Sciatic nerve (tissue), 2 donors: ENCODE results near the gene C17orf75. TPM values are rescaled to one million over a fixed set of nuclear protein-coding genes. Genes with fewer than 3 reads are reported as not detected.
"Not testable (repeated sequence)": the region's sequence is repeated elsewhere in the genome, so short reads cannot be mapped to it uniquely, and the experiment has no call there.

Experiments
- ATAC-seq: fragments of 200-7000 bp; cut with Tn5 transposase; one replicate; pipeline ENCODE4 v1.9.1; 2020; ENCODE audit warnings: mild to moderate bottlenecking, moderate library complexity
- DNase-seq: peaks from one replicate; pipeline ENCODE4 v3.0.0-alpha.2; 2020; ENCODE audit warnings: low spot score
- intact Hi-C: fragments of 100-400 bp; cut with DNase I; formaldehyde crosslinking; loops from one replicate; pipeline ENCODE4 v1.14.2; 2022
- total RNA-seq: library from RNA; stranded (reverse); fragmentation: NEBNext Ultra II Directional; extraction: Animal tissue kit (Norgen Biotek cat#: 25700); gene quantifications from one replicate; pipeline ENCODE4 v1.2.1, GENCODE V29; 2021
- donor health status: DM: no; HTN: no; CAD: no.
- donor health status: DM: no; HTN: no; CAD: no.

C17orf75 gene
- total RNA-seq, 1 donor from 2014 or later, result 12.1 TPM

DNA sequence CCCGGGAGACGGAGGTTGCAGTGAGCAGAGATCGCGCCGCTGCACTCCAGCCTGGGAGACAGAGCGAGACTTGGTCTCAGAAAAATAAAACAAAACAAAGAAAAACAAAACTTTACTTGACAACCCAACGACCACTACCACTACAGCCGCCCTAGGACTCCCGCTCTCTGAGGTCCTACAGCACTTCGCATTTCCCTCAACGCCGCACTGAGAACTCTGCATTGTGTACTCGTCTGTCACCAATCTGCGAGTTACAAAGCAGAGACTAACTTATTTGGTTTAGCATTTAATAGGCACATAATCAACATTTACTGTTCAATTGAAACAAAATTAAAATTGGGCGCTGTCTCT lies 7.5 kb upstream of the C17orf75 start:
- DNase-seq (no peak), ATAC-seq (peak; percentile 36)
- intact Hi-C loops, result no loop called here

DNA sequence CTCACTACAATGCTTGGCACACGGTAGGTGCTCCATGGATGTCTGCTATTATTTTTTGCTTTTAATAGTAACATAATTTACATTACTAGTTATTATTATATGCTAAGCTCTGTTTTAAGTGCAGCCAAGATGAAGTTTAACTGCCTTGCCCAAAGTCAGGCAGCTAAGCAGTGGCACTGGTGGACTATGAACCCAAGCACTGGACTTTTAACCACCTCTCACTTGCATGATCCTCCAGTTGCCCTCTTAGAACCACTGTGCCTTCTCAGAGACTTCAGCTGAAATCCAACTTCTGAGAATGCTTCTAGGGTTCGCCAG lies 6.5 kb upstream of the C17orf75 start:
- ATAC-seq (no peak), DNase-seq (no peak)
- intact Hi-C loops, result no loop called here

DNA sequence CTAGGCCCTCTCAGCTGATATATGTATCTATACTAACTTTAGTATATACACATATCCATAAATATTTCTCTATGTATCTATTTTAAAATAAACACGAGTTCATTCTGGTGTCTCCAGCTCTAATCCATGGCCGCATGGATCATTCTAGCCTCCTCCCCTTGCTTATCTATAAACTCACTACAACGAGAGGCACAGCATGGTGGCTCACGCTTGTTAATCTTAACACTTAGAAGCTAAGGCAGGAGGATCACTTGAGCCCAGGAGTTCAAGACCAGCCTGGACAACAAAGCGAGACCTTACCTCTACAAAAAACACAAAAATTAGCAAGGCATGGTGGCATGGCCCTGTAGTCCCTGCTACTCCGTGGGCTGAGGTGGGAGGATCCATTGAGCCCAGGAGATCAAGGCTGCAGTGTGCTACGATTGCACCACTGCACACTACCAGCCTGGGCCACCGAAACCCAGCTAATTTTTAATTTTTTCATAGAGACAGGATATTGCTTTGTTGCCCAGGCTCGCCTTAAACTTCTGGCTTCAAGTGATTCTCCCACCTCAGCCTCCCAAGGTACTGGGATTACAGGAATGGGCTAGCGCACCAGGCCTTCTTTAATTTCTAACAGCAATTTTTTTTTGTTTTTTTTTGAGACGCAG lies 4.1 kb upstream of the C17orf75 start:
- intact Hi-C loops, result no loop called here
- no peak for ATAC-seq
- no peak for DNase-seq

DNA sequence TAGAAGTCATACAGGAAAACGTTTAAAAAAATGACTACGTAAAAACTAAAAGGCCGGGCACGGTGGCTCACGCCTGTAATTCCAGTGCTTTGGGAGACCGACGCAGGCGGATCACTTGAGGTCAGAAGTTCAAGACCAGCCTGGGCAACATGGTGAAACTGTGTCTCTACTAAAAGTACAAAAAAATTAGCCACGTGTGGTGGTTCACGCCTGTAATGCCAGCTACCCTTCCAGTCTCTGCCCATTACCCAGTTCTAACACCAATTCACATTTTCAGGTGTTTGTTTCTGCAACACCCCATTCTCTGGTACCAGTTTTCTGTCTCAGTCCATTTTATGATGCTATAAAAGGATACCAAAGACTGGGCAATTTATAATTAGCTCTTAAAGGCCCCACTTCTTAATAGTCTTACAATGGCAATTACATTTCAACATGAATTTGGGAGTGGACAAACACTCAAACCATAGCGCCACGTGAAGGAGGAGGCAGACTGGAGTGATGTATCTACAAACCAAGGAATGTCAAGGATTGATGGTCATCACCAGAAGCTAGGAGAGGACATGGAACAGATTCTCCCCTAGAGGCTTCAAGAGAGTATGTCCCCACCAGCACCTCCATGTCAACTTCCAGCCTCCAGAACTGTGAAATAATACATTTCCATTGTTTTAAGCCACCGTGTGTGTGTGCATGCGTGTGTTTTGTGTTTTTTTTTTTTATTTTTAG lies 791 bp upstream of the C17orf75 start:
- no peak for DNase-seq
- intact Hi-C loops, result no loop called here
- ATAC-seq, result no peak

DNA sequence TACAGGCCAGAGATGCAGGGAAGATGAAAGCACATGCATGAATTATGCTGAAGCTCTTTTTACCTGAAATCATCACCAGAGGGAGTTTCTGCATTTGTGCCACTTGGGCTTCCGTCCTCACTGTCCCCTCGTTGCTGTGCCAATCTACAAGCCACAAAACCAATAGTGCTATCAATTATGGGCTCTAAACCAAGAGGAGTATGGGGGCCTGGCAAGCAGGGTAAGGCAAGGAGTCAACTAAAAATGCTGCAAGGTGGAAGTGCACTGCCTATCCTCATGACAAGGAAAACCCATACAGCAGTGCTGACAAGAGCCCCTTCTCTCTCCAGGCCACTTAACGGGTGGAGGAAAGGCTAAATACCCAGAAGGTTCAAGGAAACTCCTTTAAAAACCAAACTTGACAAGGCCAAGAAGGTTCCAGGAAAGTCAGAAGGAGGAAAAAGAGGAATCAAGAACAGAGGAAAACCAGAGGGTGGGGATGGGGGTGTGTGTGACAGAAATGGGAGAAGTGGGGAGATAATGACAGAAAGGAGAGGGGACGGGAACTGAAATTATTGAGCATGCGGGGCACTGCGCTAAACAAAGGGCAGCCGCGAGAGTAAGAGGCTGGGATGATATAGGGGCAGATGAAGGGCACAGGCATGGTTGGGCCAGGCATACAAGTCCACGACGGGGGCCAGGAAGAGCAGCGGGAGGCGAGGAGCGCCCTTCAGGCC lies 674 bp downstream of the C17orf75 start:
- DNase-seq, result no peak
- intact Hi-C loops, result no loop called here
- ATAC-seq, result no peak

DNA sequence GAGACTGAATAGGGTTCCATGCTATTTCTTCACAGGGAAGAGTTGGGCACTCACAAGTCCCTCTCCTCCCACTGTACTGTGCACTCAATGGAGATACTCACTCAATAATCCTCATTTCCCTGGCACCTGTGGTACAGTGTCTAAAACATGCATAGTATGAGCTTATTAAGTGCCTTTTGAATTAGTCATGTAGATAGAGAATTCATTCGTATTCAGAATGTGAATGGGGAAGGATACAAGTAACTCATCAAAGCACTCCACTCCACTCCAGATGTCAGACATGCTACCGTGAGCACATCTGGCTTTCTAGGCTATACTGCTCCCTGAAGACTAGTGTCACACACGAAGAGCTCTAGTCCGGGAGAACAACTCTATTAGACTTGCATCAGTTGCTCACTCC lies 6.3 kb downstream of the C17orf75 start:
- DNase-seq (no peak), ATAC-seq (no peak)
- intact Hi-C loops, result no loop called here

DNA sequence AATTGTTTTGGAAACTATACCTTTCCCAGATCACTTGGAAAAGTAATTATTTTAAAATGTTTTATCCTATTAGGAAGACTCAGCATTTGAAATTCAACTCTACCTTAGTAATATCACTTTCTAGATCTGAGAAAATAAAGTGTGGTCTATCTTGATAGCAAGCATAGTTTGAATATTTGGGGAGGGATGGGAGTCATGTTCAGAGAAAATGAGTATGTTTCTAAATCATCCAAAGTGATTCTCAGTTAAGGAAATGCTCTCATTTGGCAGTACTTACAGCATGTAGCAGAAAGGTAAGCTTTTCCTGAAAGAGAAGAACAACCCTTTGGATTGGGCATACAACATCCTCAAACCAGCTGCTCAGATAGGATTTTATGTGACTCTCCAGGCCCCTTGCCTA lies 6.9 kb downstream of the C17orf75 start:
- DNase-seq (no peak), ATAC-seq (no peak)
- intact Hi-C loops, result no loop called here

DNA sequence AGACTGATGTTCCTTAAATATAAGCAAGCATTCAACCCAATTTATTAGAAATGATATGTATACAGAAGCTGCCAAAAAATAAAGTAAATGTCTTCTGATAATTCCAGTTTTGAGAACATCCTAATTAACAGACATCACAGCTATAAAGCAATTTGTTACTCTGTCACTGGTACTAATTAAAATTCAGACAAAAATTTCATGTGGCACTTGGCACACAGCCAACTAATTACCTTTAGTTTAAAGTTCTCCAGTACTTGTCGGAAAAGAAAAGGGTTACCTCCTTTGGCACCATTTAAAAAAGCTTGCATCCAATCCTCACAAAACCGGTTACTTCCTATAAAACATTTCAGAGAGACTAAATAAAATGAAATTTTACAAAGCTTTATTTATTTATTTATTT lies 8.8 kb downstream of the C17orf75 start:
- intact Hi-C loops, result no loop called here
- no peak for ATAC-seq
- no peak for DNase-seq

DNA sequence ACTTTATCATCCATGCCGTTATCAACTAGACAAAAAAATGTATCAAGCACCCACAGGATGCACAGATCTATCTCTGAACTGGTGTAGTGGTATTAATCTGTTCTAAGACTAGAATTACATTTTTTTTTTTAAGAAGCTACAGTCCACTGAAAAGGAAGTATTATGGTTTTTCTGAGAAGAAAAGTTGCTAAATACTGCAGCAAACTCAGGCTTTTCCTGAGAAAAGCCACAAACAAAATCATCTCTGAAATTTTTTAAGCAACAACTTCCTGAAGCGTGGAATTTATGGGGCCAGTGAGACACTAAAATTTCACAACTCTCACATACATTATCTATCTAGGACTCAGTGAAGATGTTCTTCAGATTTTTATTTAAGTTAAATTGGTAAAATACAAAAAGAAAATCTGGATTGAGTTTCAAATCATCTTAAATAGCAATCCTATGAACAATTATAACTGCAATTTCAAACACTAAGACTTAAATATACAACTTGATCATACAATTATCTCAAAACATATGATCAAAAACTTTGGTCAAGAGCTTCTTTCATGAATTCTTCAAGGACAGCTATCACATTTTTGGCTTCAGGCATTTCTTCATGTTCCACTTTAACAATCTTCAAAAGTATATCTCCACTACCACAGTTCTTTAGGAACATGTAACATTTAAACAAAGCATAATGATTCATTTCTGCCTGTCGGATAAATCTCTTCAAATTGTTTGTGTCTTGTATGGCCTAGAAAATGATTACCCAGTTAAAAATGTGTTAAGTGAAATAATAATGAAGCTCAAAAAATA lies 10.5 kb downstream of the C17orf75 start:
- ATAC-seq (no peak), DNase-seq (no peak)
- intact Hi-C loops, result no loop called here

DNA sequence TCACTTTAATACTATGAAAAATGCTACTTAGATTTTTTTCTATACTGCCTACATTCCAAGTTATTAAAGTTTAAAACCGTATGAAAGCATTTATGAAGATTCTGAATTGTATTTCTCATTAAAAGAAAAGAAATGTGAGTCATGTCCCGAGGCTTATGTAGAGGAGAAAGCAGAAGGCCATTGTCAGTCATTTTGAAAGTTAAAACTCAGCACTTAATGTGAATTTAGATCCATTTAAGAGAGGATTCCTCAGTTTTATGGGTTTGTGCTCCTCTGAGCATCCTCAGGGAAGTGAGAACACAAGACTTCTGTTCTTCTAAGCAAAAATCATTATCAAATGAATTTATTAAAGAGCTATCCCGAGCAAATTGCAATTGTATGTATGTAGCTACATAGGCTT lies 11.8 kb downstream of the C17orf75 start:
- ATAC-seq, result no peak

DNA sequence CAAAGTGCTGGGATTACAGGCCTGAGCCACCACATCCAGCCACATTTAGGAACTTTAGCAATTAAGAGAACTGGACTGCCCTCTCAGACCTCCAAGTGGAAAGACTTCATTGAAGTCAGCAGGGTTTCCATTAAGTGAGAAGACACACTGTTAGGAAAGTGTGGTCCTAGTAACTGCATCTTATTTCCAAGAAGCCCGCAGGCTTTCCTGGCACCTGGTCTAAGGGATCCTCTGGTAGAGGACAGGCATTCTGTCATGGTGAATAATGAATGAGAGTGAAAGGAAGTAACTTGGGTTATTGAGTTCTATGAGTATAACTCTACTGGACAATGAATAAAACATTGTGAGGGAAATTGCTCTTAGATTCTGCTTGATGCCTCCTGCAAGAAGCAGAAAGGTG lies 14.1 kb downstream of the C17orf75 start:
- DNase-seq (peak; percentile 2), ATAC-seq (no peak)
- intact Hi-C loops, result no loop called here

More for the DNA sequence above, 11.8 kb downstream of the C17orf75 start:
- intact Hi-C loops, result no loop called here
- DNase-seq, result no peak

DNA sequence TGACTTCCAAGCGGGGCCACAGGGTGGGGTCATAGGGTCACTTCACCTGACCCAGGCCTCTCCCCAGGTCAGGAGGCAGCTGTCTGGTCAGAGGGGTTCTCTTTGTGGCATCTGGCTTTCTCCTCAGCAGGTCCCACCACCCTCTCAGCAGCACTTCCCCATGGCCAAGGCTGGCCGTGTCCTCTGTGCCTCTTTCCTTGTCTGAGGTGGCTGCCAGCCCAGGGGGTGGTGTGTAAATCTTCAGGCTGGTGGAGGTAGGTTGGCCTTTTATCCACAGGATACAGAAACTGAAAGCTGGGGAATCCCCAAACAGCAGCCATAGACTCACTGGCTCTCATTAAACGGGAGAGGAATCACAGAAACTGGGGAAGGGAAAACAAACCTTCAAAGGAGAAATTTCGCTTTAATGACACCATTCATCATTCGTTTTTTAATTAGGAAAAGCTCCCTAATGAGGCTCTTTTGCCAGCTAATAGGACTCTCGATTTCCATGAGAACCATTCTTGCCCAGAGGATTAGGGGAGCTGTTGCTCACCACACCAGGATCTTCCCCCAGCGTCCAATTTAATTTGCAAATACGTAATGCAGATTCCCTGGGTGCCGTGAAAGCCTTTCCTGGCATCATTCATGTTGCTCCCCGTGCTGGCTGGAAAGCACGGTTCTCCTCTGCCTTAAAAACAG lies 18.0 kb downstream of the C17orf75 start:
- DNase-seq (no peak), ATAC-seq (peak; percentile 35)
- intact Hi-C loops, result no loop called here

DNA sequence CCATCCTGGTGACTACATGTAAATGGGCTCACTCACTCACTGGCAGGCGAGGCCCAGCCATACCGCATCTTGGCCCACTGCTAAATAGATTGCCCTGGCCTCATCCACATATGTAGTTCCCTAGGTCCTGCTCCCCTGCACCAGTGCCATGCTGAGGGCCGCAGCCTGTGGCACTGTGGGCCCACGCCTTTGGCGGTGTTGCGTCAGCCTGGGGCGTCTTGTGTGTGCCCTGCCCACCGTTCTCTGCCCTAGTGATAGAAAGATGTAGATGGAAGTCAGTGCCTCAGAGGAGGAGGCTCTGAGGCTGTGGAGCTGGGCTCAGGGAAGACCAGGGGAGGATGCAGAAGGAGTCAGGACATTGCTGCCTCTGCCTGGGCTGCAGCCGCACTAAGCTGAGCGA lies 18.9 kb downstream of the C17orf75 start:
- ATAC-seq (no peak), DNase-seq (no peak)
- intact Hi-C loops, result no loop called here

DNA sequence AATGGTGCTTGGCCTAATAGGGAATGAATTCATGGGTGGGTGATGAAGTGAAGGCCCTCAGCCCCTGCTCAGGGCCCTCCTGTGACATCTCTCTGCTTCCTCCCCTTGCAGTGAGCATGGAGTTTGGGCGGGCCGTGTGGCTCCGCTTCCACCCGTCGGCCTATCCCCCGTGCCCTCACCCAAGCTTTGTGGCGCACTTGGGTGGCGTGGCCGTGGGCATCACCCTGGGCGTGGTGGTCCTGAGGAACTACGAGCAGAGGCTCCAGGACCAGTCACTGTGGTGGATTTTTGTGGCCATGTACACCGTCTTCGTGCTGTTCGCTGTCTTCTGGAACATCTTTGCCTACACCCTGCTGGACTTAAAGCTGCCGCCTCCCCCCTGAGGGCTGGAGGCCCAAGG lies 21.1 kb downstream of the C17orf75 start:
- intact Hi-C loops, result no loop called here
- no peak for ATAC-seq
- DNase-seq, result no peak

DNA sequence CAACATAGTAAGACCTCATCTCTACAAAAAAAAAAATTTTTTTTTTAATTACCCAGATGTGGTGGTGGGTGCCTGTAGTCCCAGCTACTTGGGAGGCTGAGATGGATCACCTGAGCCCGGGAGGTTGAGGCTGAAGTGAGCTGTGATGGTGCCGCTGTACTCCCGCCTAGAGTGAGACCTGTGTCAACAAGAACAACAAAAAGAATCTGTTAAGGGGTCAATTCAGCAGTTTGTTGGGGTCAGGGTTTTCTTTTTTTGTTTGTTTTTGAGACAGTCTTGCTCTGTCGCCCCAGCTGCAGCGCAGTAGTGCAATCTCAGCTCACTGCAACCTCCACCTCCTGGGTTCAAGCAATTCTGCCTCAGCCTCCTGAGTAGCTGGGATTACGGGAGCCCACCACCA lies 21.9 kb downstream of the C17orf75 start:
- DNase-seq, intact Hi-C loops, ATAC-seq: not testable (repeated sequence)

DNA sequence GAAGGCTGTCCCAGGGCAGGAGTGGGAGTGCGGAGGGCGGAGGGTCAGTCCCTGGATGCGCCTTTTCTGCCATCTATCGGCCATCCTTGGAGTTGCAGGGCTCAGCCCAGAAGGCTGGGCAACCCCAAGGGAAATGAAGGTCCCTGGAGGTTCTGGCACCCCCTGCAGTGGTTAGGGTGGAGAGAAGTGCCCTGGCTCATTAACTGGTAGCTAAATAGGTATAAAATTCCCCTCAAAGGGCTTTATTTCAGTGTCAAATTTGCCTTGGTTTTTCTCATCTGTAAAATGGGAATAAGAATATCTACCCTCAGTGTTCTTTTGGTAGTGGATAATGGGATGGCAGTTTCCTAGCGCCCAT lies 22.4 kb downstream of the C17orf75 start:
- intact Hi-C loops, result loop anchor here (5.0 kb wide), 1 partner anchor 247 kb away; no protein-coding TSS in a partner anchor
- ATAC-seq (peak; percentile 92), DNase-seq (peak; percentile 87)

DNA sequence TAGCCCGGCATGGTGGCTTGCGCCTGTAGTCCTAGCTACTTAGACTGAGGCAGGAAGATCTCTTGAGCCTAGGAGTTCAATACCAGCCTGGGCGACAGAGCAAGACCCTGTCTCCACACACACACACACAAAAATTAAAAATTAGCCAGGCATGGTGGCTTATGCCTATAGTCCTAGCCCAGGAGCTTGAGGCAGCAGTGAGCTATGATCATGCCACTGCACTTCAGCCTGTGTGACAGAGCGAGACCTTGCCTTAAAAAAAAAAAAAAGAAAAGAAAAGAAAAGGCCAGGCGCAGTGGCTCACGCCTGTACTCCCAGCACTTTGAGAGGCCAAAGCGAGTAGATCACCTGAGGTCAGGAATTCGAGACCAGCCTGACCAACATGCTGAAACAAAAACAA lies 23.9 kb downstream of the C17orf75 start:
- DNase-seq (no peak), ATAC-seq (no peak)
- intact Hi-C loops, result loop anchor here (5.0 kb wide), 1 partner anchor 246 kb away; no protein-coding TSS in a partner anchor

DNA sequence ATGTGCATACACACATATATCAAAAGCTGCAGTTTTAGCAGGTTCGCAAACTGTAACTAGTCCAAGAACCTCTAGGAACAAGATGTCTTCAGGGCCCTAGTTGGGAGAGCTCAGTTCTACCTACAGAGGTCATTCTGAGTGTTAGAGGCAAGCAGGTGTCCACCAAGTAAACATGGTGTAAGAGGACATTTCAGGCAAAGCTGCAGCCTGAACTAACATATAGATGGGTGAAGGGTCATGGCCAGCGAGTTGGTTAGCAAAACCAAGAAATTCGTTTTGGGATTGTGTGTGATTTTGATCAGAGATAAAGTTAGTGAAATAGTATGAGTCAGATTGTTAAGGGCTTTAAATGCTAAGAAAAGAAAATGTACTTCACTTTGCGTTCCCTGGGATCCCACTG lies 24.6 kb downstream of the C17orf75 start:
- intact Hi-C loops, result loop anchor here (5.0 kb wide), 1 partner anchor 245 kb away; no protein-coding TSS in a partner anchor

DNA sequence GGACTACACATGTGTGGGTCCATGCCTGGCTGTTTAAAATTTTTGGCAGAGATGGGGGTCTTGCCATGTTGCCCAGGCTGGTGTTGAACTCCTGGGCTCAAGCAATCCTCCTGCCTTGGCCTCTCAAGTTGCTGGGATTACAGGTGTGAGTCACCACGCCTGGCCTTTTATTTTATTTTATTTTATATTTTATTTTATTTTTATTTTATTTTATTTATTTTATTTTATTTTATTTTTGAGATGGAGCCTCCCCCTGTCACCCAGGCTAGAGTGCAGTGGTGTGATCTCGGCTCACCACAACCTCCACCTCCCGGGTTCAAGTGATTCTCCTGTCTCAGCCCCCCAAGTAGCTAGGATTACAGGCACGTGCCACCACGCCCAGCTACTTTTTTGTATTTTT lies 25.3 kb downstream of the C17orf75 start:
- intact Hi-C loops, result loop anchor here (5.0 kb wide), 1 partner anchor 244 kb away; no protein-coding TSS in a partner anchor
- not testable (repeated sequence) for ATAC-seq

More for the DNA sequence above, 24.6 kb downstream of the C17orf75 start:
- DNase-seq, result no peak
- no peak for ATAC-seq

More for the DNA sequence above, 25.3 kb downstream of the C17orf75 start:
- DNase-seq, result not testable (repeated sequence)
